ENCODE results near the gene LRTM1.

LRTM1 gene

DNA sequence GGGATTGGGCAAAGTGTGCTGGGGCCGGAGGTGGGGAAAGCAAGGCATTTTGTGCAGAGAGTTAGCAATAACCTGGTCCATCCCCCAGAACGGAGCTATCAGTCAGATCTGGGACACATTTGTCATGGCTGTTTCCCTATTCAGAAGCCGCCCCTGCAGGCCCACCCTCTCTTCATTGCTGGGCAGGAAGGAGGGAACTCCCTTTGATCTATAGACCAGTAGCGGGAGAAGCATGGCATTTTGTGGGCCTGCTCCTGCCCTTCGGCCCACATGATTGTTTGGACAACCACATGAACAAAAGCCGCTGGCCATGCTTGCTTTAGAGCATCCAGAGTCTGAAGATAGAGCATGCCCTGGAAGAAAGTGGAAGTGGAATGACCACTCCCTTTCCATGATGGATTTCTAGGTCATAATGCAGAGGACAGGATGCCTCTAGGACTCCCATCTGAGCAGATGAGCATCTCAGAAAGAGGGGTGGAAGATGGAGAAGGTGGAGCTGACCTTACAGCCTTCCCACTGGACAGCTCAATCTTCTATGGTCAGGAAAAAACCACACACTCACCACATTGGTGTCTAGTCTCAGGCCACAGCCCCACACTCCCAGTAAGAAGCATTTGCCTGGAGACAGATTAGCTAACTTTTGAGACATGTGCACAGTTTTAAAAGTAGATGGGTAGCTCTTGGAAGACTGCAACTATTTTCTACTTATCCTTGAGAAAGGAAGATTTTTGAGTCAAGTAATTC, 11.9 kb upstream of the LRTM1 start:
- DNase-seq = no peak

DNA sequence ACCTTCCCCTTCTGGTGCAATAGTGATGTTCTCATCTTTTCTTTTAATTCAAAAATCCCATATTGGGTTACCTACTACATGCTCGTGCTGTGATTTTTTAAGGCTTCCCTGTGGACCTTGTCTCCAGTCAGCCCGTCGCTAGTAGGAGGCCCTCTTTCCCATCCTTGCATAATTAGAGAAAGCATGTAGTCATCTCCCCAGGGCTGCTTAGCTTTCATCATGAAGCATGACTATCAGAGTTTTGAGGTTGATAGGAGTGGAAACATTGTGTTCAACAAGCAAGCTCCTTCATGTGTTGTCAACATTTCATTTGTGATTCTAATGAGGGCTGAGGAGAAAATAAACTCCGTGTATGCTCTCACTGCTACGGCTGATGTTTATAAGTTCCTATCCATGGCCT, 8.7 kb upstream of the LRTM1 start:
- no peak for DNase-seq

DNA sequence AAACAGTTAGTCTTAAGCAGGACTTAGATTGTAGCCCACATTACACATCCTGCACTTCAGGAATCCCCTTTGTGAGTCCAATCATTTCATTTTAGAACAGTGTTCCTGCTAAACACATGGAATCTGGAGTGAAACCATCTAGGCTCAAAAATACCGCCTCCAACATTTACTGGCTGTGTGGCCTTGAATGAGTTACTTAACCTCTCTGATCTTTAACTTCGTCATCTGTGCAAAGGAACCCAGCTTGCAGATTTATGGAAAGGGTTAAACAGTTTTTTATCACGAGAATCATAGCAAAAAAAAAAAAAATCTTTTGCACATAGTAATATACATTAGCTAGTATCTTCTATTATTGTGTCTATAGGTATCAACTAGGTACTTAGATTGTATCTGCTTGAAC, 8.0 kb upstream of the LRTM1 start:
- no peak for DNase-seq

DNA sequence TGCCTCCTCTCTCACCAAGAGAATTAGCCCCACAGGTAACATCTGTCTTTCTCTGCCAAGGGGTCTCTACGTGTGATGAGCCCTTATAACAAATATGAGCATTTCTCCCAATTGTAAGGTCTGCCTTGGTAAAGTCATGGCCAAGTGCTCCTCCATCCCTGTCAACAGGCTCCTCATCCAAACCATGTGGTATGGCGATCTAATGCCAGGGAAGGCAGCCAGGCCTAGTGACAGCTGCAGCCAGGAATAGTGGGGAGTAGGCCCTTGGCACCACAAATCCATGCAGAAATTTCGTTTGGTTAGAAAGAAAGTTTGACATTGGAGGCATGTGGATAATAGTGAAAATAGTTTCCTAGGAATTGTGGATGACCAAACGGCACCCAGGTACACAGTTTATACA, 4.7 kb upstream of the LRTM1 start:
- DNase-seq = no peak

DNA sequence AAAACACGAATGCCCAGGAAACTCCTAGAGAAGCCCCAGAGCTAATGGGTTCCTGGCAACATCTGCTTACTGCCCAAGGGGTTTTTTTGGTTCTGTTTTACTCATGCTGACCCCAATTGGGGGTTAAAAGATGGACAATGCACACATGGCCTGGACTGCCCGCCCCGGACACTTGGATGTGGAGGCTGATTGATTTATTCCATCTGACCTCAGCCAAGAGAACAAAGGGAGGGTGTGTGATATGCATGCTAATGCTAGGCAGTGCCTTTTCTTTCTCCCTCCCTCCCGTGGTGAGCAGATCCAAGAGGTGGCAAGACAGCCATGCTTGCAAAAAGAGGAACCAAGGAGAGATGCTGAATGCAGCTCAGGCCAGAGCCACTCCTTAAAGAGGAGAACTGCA, 3.3 kb upstream of the LRTM1 start:
- no peak for DNase-seq

DNA sequence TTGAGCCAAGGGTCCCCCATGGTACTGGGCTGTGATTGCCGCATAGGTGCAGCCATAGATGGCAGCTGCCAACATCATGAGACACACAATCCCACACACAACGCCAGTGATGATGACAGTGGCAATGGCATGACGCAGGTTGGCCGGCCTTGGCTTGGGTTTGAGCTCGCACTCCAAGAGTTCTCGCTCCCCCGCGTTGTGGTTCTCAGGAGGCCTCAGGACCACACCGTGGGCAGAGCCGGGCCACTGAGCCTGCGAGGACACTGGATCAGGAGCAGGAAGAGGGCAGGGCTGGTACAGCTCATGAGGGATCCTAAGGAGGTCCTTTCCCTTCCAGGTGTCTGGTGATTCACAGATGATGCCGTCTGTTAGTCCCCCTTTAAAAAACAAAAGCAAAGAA, 9.3 kb downstream of the LRTM1 start:
- no peak for DNase-seq

DNA sequence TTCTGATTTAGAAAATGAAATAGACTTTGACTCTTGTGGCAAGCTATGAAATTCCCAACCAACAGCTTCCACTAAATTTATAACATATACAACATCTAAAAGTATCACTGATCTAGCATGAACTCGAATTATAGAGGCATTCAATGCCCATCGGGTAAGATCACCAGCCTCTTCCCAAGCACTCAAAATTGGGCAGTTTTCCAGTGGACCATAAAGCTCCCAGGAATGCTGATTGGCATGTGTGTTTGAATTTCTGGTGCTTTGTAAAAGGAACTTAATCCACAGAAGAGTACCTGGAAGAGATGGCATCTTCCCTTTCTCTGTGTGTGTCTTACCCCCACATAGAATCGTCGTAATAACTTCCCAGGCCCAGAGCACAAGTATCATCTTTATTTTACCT, 10.0 kb downstream of the LRTM1 start:
- no peak for DNase-seq

DNA sequence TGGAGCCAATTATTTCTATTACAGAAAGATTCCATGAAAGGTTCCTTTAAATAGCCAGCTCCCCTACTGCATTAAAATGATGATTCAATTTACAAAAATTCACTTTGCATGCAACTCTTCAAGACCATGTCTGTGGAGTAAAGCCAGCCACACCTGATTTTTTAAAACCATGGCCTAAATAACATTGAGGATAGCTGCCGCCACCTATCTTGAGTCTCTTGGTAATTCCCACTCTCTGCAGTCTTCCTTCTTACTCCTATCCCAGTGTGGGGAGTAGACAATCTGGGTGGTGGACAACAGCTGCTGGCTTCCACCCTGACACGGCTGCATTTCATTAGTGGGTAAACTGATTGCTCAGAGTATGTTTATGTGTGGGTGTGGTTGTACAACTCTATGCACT, 10.7 kb downstream of the LRTM1 start:
- no peak for DNase-seq

DNA sequence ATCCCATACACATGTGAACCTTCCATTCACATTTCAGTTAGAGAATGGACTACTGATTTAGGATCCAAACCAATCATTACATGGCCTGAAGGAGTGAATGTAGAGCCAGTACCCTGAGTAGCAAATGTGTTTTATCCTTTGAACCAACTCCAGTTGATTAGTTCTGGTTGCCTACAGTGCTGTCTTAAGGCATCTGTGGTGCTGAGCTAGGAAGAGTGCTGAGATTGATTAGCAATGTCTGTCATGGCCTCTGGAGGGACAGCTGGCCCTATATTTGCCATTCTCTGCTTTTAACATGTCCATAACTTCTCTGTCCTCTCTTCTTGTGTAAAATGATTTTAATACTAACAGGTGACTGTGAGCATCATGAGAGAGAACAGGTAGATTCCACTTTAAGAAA, 11.1 kb downstream of the LRTM1 start:
- no peak for DNase-seq

DNA sequence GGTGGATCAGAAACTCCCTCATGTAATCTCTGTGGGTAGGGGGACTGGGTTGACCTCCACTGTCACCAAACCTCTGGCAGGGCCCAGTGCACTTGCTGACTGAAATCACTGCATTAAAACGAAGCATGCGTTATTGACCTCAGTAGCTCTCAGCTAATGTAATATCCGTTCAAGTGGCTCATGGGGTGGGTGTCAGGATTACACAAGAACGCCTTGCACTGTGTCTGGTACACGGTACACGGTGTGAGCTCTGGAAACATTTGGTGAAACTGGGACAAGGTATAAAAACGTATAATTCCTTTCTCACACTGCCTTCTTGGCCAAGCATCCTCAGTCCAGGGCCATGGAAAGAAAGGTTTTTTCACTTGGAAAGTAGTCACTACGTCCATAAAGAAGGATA, 11.9 kb downstream of the LRTM1 start:
- DNase-seq = no peak

DNA sequence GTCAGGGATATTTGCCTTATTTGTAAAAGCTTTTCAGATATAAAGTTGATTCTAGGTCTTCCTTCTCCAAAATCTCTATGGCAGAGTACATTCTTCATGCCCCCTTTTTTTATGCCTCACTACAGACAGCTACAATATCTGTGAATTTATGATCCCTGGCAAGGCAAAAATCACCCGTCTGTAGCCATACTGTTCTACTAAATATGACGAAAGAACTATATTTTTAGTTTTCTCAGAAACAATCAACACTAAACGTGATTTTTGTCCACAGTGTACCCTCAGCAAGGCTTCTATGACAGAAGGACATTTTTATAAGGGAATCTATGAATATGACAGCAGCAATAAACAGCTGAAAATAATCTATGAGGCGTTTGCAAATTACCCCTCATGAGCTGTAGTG, 12.7 kb downstream of the LRTM1 start:
- DNase-seq = no peak

DNA sequence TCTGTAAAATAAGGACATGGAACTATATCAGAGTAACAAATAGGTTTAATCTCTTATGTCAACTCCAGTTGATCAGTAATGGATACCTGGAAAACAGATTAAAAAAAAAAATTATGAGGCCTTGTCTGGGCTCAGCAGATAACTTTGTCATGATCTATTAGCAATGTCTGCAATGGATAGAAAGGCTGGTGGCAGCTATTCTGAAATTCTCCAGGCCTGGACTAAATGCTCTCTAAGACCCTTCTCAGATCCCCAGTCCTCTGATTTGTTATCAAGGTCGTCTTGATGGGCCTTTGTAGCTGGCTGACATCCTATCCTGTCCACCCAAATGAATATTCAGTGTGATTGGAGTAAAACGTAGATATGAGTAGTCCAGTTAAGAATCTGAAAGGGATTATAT, 13.7 kb downstream of the LRTM1 start:
- DNase-seq = no peak

DNA sequence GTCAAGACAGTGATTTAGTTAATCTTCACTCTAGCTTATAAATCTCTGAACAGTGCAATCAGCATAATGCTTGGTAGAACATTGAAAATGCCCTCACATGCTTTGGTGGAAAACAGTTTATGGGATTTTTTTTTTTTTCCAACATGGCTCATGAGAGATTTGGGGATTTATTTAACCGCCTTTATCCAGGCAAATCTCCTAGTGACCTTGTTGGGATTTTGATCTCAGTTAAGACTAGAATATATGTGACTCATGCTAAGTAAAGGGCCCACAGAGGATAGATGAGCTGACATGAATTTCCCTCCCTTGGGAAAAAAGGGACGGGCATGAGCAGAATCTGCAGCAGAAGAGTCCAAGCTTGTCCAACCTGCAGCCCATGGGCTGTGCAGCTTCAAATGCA, 18.7 kb downstream of the LRTM1 start:
- DNase-seq = no peak

DNA sequence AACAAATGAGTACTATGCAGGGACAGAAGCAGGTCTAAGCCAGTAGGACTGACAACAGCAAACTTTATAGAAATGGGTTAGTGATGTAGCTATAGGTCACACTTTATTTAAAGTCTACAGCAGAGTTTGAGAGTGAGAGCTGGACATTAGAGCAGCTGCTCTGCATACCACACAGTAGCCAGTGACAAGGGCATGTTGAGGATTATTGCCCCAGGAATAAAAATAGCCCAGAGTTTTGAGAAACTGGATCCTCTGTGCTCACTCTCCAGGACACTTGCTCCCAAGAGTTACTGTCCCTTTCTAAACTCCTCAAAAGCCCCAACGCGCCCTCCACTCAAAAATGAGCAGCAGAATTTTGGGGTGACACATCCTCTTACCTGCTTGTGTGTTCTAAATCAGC, 21.1 kb downstream of the LRTM1 start:
- DNase-seq = no peak

DNA sequence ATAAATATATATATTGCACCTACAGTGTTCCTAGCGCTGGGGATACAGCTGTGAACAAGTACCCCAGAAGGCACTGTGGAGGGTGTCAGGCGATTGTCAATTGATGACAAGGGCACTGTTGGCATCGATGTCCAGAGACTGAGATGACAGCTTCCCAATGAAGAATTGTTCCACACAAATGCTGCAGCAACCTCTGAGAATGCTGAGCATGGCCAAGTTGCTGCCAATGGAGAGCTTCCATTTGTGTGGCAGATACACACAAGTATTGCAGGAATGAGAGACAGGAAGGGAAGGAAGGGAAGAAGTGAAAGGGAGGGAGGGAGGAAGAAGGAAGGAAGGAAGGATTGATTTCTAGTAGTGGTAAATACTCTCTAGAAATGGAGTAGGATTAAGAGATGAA, 21.9 kb downstream of the LRTM1 start:
- no peak for DNase-seq

DNA sequence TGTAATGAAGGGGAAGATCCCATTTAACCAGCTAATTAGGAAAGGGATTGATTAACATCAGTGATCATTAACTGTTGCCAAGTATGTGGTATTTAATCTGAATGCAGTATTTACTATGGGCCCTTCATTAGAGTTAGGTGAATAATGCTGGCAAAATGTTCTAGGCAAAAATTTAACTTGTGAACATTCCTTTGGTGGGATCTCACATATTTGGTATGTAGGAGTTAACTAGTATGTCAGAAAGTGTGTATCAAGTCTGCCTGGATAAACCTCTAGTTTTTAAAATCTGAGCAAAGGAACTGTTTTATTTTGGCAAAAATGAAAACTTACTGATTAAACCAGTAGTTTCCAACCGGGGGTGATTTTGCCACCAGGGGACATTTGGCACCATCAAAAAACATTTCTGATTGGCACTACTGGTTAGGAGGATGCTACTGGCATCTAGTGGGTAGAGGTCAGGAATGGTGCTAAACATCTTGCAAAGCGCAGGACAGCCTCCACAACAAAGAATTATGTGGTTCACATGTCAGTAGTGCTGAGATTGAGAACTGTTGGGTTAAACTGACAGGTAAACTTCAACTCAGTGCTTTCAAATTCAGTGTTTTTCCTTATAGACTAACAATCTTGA, 22.5 kb downstream of the LRTM1 start:
- no peak for DNase-seq

DNA sequence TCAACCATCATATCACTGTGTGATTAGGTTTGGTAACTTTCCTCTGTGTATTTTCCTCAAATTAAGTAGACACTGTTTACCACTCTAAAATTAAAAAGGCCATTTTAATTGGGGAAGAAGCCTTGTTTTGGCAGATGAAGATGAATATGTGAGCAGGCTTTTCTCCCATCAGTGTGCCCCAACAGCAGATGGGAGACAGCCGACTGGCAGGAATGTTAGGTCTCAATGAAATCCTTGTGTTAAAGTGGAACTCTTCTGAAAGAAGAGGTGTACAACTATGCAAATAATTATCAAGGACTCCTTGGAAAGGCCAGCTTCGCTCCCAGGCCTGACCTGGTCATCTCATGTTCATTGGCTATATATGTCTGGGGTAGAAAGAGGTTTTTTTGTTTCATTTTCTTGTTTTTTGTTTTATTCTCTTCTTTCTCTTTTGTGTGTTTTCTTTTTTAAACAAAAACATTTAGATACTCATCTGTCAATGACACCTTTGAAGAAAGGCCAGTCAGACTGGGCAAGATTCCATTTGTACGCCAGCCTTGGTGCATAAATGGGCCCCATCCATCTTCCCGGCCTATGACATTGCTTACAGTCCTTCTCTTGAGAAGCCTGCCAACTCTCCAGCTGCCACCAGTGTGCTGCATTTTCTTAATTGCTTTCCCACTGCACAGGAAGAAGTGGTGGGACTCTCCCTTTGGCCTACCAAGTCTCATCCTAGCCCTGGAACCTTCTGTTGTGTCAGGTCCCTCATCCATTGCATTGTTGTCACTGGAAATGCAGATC, 25.8 kb downstream of the LRTM1 start:
- no peak for DNase-seq

DNA sequence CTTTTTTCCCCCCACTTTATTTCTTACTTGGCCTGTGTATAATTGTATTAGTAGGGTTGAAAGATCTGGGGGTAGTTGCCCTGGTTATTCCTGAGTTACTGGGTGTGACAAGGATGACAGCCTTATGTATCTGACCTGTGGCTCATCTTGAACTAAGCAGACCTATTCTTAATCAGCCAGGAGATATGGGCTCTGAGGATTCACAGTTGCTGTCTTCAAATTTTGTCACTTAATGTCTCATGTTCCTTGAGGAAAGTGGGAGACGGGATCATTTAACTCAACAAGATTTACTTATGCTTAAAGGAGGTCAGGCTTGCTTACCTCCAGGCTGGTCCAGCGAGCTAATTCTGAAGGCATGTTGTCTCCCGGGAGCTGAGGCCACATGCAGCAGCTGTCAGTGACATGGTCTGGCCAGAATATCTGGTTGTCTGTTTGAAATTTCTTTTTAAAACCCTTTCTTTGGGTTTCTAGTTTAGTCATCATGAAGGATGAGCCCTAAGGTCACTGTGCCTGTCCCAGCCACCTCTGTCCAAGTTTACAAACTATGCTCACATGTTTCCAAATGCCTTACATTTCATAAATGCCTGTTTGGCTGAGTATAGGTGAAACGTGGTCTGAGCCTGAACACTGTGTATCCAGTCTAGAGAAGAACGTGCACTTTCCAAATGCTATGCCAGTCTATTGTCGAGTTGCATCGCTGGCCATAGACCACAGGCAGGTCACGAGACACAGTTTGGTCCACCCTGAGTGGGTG, 26.8 kb downstream of the LRTM1 start:
- DNase-seq = no peak

DNA sequence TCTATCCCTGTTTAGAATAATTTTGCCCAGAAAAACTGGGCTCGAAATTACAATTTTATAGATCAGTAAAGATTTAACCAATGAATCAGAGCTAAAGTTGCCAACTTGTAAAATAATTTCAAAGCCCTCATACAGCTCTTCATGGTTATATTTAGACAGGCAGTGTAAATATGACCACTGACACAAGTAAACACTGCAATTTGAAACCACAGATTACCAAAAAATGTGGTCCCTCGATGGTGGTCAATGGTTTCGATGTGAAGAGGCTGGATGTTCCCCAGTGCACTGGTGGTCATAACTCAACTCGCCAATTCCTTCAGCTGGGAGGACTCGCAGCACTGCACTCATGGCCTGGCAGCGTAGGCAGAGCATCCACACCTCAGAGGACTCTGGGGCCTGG, 28.6 kb downstream of the LRTM1 start:
- DNase-seq = no peak

DNA sequence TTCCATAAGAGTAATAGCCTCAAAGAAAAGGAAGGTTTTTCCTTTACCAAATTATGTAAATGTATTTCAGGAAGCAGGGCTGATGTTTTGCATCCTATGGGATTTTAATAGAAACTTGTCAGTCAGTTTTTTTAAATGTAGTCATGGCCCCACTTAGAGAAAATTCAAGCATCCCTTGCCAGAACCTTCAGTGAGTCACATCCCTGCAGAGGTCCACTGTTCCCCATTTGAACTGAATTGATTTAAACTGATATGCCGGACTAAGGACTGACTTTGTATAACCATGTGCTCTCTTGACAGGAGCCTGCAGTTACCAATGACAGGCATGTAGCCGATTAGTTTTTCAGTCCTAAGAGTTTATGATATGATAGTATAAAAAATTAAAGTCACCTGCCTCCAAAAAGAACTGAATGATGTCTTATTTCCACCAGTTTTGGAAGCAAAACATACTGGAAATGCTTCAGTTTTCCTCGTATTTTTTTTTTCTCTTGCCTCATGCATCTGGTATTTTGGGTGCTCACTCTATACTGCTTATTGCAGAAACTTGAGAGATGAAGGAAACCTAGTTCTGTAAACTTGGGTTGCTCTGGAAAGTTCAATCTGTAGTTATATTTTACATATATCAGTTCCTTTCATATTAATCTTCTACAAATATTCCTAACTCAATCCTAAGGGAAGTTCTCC, 30.7 kb downstream of the LRTM1 start:
- no peak for DNase-seq

DNA sequence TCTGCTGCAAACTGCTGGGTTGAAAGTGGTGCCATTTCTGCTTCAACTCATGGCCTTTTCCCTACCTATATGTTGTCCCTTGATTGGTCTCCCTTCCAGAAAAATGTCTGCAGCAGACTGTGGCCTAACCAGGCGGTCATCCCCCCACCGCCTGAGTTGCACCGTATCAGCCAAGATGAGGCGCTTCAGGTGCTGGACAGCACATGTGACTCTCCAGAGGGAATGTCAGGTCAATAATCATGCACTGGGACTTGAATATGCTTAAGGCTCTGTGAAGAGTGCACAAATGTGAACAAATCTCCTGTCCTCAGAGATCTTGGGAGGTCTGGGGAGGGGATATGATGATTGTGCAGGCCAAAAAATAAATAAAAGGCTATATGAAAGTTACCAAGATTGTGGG, 32.2 kb downstream of the LRTM1 start:
- DNase-seq = no peak

DNA sequence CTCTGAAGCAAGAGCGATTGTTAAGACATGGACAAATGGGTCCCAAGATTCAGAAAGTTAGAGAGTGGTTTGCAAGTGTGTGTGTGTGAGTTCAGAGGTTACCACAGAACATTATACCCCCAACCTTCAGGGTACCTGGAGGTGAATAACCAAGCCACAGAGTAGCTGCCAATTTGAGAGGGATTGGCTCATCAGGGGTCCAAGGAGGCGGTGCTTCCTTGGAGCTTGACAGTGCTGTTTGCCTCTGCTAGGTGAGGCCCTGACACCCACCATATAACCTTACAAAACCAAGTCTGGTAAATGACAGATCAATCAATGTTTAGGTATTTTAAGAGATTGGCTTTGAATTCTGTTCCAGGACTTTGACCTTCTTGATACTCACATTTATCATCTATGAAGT, 35.7 kb downstream of the LRTM1 start:
- DNase-seq = no peak

DNA sequence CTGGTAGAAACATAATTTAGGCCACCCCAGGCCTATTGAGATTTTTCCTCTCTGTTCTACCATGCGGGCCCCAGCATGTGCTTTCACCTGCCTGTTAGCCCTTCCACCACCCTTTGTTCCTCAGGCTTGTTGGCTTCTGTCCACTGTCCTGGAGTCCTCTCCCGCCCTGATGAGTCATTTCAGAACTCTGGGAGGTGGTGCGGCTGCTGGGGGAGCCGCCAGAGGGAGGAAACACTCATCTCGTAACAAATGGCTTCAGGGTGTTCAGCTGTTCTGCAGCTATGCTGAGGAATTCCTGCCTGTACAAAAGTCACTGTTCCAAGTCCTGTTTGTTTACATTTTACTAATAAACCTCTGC, 36.3 kb downstream of the LRTM1 start:
- DNase-seq = no peak
